Head of caudate nucleus (tissue), 42 donors: ENCODE measurements around the gene MYH7.

Source experiments
- DNase-seq, 42 donors: peaks; one replicate each; pipeline versions ENCODE4 v3.0.0 to v3.0.0-alpha.2; 2020 to 2021; ENCODE audit warnings: mixed read lengths in 7 of 42
- intact Hi-C: fragments of 100-400 bp; cut with DNase I; formaldehyde crosslinking; loops from one replicate; pipeline ENCODE4 v1.15.0; 2022

The MYH7 gene

DNA sequence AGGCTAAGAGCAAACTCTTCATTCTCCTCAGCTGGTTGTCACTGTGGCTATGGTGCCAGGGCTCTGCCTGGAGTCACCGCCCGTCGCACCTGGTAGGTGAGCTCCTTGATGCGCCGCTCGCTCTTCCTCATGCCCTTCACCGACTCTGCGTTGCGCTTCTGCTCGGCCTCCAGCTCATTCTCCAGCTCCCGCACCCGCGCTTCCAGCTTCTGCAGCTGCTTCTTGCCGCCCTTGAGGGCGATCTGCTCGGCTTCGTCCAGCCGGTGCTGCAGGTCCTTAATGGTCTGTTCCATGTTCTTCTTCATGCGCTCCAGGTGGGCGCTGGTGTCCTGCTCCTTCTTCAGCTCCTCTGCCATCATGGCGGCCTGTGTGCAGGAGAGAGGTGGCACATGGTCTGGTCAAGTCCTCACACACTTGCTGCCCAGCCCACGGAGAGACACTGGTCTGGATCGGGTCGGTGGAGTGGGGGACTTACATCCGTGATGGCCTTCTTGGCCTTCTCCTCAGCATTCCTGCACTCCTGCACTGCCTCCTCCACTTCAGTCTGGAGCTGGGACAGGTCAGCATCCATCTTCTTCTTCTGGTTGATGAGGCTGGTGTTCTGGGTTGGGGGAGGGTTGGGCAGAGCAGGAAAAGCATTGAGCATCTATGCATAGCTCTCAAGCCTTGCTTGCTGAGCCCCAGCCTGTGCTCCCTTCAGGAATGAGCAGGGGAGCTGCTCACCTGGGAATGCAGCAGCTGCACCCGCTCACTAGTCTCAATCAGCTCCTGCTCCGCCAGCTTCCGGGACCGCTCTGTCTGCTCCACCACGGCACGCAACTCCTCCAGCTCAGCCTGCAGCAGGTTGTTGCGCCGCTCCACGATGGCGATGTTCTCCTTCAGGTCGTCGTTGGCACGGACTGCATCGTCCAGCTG lies 20.3 kb downstream of the MYH7 start:
- peak in 26 of 42 donors; percentile 17 to 75 (median 47) for DNase-seq
- intact Hi-C loops = no loop called here

DNA sequence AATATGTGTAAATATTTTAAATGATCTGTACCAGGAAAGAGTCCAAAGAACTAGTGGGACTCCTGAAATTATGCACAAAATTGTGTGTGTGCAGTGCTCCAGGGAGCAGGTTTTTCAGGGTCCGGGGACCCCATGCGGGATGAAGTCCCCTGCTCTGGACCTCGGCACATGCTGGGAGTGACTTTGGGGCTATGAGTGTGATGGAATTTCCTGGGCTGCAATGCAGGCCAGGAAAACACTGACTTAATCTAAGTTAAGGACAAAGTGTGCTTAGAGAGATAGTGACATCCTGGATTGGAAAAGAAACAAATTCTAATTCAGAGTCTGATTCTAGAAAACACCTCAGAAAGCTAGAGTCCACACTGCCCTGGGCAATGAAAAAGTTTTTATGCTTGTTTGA lies 21.2 kb downstream of the MYH7 start:
- no peak for DNase-seq
- intact Hi-C loops = no loop called here

DNA sequence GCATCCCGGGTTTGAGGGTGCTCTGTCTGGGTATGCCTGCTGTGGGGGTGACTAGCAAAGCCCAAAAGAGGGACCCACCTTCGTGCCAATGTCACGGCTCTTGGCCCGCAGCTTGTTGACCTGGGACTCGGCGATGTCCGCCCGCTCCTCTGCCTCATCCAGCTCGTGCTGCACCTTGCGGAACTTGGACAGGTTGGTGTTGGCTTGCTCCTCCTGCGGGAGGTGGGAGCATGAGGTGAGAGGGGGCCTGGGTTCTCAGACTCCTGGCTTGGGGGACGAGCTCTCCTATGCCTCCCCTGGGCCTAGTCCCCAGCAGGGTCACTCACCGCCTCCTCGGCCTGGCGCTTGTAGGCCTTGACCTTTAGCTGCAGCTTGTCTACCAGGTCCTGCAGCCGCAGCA lies 21.8 kb downstream of the MYH7 start:
- intact Hi-C loops = no loop called here
- DNase-seq = no peak

DNA sequence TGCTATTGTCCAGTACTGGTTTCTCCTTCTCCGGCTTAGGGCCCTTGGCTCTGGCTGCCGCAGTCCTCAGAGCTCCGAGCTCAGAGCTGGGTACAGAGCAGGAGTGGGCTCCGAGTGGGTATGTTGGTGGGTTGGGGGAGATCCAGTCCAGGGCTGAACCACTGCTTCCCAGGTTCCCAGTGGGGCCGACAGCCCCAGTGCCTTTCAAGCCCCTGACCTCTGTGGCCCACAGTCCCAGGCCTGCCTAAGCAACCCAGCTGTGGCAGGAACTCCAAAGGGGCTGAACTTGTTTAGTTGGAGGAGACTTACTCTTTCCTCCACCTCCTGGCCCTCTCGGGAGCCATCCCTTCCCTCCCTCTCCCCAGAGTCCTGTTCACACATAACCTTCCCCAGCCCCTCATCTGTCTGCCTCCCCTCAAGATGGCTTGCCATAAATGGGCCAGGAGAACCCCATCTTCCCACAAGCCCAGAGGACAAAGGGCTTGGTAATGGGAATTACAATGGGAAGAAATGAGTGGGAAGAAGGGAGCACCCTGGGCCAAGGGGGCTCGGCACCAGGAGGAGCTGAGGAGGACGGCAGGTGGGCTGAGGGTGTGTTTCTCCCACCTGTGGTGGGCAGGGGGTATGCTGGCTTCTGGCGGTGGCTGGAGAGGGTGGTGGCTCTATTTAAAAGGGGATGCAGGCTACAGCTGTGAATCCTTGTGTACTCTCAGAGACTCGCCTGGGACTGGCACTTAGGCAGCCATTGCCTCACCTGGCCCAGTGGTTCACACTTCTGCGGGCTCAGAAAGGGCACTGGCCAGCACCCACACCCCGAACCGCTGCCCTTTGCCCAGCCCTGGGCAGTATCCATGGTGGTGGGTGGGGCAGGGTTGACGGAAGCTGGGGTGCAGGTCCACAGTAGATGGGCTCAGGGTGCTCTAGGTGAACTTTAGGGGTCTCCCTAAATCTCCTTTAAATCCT lies 23.6 kb downstream of the MYH7 start:
- no peak for DNase-seq
- intact Hi-C loops = no loop called here

- intact Hi-C loops = no loop called here
- DNase-seq = no peak
These were observed 25.4 kb downstream of the MYH7 start for GRCh38 chr14:23409966-23410635.

DNA sequence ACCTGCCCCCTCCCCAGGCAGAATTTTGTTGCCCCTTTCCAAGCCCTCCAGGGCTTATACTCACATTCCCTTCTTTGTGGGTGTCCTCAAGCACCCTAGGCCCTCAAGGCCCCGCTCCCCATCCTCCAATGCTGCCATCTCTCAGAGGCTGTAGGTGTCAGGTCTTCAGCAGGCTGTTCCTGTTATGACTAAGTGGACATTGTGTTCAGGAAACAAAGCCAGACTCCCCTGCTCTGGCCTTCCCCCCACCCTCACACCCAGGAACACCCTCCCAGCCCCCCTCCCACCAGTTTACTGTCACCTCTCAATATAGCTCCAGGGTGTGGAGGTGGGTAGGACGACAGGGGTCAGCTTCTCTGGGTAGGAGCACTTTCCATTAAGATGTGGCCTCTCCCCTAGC lies 26.0 kb downstream of the MYH7 start:
- DNase-seq = no peak
- intact Hi-C loops = no loop called here

DNA sequence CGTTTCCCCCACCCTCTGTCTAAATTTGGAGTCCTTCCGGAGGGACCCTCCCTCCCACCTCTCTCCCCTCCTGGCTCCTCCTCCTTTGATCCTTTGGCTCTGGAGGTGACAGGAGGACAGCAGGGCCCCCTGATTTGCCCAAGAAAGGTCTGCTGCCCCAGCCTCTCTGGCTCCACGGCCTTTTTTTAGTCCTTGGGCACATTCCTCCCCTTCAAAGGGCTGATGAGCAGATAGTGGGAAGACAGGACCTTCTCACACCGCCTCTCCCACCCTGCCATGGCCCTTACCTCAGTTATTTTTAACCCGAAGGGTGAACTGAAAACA lies 27.2 kb downstream of the MYH7 start:
- no peak for DNase-seq
- intact Hi-C loops = no loop called here

DNA sequence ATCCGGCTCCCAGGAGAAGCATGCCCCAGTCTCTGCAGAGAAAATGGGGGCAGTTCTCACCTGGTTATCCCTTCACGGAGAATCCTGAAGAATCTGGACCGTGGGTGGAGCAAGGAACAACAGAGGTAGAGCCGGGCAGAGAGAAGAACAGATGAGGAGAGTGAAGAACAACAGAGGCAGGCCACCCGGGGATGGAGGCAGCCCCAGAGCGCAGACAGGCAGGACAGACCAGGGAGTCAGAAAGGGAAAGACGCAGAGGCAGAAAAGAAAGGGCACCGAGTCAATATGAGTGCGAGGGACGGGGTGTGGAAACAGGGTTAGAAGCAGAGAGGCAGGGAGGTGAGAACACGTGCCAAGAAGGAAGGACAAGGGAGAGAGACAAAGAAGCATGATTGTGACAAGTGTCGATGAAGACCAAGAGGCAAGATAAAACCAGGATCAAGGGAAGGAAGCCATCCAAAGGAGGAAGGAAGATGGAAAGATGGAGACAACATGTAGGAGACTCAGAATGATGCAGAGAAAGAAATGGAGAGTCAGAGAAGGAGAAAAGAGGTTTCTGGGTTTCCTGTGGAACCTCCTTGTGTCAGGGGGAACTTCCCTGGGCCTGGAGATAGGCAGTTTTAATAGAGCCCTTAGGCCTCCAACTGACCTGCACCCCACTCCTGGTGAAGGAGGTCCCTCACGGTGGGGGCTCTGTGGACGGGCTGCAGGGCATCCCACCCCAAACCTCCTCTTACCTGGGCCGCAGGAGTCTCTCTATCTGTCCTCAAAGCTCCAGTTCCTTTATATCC lies 27.7 kb downstream of the MYH7 start, which contains the start of gene MYH6:
TSS of gene MYH6 (minus strand) at position 758 of the 791 bp plus-strand sequence. CDS start 1,050 bp downstream, outside the sequence.
- intact Hi-C loops = no loop called here
- DNase-seq = no peak

GRCh38 chr14:23406725-23407355 lies 28.6 kb downstream of the MYH7 start:
- no peak for DNase-seq
- intact Hi-C loops = no loop called here

DNA sequence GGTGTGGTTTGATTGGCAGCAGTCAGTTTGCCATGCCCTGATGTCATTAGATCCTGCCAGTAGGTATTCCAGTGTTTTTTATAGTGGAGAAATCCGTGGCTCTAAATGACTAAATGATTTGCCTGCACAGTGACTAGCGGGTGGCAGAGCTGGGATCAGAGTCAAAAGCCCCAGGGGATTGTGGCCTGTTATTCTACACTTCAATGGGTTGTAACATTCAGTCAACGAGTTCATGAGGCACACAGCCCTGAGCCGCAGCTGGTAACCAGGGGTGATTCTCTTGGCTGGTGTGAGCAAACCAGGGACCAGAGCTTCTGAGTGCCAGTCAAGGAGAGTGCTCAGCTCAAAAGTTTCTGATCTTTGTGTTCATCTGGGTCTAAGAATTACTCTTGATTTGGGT lies 29.2 kb downstream of the MYH7 start:
- intact Hi-C loops = no loop called here
- peak in 6 of 42 donors; percentile 18 to 41 (median 30) for DNase-seq

- intact Hi-C loops = no loop called here
- no peak for DNase-seq
These were observed 29.9 kb downstream of the MYH7 start for GRCh38 chr14:23405516-23406025.

- DNase-seq = no peak
- intact Hi-C loops = no loop called here
These were observed 30.4 kb downstream of the MYH7 start for GRCh38 chr14:23405096-23405495.

- DNase-seq = no peak
- intact Hi-C loops = no loop called here
These were observed 31.0 kb downstream of the MYH7 start for GRCh38 chr14:23404331-23404900.

DNA sequence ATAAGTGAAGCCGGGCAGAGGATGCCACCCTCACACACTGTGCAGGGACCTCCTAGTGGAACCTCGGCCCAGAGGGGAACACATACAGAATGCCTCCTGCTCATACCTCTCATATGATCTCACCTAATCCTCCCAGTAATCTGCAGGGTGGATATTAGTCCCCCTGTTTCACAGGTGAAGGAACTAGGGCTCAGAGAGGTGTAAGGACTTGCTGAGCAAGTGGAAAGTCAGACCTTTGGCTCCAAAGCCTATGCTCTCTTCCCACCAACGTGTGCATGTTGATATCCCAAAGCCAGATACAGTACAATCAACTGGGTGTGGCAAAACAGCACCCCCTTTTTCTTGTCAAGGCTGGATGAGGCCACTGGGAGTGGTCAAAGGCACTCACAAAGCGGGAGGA lies 31.6 kb downstream of the MYH7 start:
- intact Hi-C loops = no loop called here
- no peak for DNase-seq

DNA sequence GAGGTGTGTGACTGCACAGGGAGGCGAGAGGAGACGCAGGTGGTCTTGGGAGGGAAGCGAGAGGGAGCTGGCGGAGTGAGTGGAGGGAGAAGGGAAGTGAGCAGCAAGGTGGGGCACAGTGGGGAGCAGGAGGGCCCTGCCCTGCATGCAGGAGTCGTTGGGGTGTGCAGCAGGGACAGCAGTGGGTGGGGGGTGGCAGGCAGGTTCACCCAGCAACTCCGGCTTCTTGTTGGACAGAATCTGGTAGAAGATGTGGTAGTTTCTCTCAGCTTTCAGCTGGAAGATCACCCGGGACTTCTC lies 32.4 kb downstream of the MYH7 start:
- intact Hi-C loops = no loop called here
- DNase-seq = no peak

DNA sequence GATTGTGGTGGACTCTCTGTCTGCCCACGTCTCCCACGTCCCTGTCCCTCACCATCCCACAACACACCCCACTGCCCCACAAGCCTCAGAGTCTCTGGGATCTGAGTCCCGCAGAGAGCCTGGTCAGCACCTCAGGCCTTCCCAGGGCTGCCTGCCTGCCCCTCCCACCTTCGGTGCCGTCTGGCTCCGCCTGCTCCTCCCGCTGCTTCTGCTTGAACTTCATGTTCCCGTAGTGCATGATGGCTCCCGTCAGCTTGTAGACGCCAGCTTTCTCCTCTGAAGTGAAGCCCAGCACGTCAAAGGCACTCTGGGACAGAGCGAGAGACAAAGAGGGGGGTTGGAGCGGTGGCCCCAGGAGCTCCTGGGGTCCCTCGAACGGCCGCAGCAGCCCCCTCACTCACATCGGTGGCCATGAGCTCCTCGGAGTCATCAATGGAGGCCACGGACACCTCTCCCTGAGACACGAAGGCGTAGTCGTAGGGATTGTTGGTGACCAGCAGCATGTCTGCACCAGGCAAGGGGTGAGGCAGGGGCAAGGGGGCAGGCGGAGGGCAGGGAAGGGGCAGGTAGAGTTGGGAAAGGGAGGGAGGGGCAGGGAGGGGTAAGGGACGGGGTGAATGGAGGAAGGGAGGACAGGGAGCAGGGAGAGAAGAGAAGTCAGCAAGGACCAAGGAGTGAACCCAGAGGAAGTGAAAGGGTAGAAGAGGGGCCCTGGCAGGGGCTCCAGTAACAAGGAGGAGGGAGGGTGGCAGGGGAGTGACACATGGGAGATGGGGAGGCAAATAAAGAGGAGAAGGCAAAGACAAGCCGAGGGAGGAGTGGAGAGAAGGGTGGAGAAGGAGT lies 32.9 kb downstream of the MYH7 start:
- intact Hi-C loops = no loop called here
- DNase-seq = no peak

- intact Hi-C loops = no loop called here
- DNase-seq = no peak
These were observed 34.2 kb downstream of the MYH7 start for GRCh38 chr14:23401291-23401690.
